GM19035 (cell line): ENCODE measurements around the gene DPH7.
A peak's percentile ranks its signal among the peaks of the same experiment; 100 is the strongest.
"Not testable (repeated sequence)": the region's sequence is repeated elsewhere in the genome, so short reads cannot be mapped to it uniquely, and the experiment has no call there.

Experiments used
- ATAC-seq: cut with Tn5 transposase; IDR thresholded peaks from one replicate; pipeline ENCODE4 v1.9.1; 2021; ENCODE audit not compliant: unreplicated experiment

DPH7 gene

DNA sequence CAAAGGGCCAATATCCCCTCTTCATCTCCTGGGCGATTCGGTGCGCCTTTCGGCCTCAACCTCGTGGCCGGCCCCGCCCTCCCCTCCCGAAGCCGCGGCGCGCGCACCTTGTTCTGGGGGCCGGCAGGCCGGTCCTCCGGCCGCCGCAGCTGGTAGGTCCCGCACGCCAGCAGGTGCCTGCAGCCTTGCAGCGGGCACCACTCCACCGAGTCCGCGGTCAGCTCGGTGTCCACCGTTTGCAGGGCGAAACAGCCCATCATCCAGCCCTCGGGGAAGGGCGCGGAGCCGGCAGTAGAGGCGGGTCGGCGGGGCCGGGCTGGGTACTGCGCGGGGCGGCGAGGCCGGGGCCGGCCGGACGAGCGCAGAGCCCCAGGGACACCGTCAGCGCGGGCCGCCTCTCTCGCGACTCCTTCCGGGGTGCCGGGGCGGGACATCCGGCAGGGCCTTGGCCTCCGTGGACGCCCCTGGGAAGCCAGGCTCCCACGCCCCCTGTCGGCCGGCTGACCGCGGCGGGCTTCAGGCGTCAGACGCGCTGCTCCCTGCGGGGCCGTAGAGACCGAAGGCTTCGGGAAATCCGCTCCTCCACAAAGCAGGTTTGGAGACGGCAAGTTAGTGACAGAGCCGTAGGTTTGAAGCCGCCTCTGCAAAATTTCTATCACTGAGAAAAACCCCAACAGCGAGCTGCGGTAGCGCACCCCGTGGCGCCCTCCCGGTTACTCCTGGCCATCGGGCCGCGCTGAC is at the start of gene DPH7:
Gene DPH7 (minus strand): TSS at position 408 of the 741 bp plus-strand sequence. CDS start 148 bp downstream, at position 260.
- ATAC-seq: peak; percentile 91

DNA sequence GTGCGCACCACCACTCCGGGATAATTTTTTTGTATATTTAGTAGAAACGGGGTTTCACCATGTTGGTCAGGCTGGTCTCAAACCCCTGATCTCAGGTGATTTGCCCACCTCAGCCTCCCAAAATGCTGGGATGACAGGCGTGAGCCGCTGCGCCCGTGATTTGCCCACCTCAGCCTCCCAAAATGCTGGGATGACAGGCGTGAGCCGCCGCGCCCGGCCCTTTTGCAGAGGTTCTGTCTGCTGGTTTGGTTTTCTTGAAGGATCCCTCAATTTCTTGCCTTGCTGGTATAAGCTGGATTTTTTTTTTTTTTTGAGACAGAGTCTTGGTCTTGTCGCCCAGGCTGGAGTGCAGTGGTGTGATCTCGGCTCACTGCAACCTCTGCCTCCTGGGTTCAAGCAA is 48.7 kb upstream of the DPH7 start:
- ATAC-seq: not testable (repeated sequence)

DNA sequence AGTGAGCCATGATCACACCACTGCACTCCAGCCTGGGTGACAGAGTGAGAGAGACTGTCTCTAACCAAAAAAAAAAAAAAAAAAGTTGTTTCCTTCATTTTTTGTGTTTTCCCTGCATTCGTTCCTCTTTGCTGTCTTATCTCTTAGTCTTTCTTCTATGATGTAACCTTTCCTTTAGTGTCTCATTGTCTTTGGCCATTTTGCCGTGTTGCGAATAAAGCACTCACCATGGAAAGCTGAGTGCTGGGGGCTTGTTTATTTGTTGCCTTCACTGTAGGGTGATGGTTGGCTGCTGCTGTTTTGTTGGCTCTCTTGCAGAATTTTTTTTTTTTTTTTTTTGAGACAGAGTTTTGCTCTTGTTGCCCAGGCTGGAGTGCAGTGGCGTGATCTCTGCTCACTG is 47.7 kb upstream of the DPH7 start:
- no peak for ATAC-seq

DNA sequence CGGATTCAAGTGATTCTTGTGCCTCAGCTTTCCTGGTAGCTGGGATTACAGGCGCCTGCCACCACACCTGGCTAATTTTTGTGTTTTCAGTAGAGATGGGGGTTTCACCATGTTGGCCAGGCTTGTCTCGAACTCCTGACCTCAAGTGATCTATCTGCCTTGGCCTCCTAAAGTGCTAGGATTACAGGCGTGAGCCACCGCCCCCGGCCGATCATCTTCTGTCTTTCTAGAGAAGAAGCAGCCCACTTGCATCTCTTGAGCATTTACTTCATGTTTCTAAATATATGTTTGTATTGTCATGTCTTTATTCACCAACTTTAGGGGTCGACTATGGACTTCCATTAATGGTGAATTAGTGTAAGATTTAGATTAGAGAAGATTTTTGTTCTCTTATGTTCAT is 43.5 kb upstream of the DPH7 start:
- ATAC-seq: not testable (repeated sequence)

DNA sequence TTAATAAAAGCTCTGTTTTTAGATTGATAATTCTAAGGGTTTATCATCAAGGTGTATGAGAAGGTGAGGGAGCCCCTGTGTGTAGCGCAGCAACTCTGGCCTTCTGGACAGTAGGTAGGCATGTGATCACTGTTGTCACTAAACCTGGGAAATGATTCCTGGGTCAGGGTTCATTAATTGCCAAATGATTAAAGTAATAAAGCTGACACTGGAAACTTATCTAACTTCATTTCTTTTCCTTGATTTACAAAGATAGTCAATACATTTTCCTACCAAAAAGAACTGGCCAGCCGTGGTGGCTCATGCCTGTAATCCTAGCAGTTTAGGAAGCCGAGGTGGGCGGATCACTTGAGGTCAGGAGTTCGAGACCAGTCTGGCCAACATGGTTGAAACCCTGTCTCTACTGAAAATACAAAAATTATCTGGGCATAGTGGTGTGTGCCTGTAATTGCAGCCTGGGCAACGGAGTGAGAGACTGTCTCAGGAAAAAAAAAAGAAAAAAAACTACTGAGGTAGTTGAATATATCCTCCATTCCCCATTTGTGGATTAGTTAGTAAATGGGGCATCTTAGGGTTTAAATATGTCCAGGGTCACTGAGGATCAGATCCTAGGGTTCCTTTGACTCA is 42.5 kb upstream of the DPH7 start:
- ATAC-seq: no peak

DNA sequence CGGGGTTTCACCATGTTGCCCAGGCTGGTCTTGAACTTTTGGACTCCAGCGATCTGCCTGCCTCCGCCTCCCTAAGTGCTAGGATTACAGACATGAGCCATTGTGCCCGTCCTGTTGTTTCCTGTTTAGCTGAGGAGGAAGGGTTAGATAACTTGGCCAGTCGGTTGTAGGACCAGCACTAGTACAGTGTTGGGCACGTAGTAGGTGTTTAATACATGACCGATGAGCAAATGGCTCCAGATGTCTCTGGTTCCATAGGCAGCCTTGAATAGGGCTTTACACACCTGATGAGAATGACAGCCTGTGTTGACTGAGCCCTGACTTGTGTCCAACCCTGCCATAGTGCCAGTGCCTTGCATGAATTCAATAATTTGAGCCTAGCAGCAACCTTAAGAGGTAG is 41.9 kb upstream of the DPH7 start:
- ATAC-seq: no peak

DNA sequence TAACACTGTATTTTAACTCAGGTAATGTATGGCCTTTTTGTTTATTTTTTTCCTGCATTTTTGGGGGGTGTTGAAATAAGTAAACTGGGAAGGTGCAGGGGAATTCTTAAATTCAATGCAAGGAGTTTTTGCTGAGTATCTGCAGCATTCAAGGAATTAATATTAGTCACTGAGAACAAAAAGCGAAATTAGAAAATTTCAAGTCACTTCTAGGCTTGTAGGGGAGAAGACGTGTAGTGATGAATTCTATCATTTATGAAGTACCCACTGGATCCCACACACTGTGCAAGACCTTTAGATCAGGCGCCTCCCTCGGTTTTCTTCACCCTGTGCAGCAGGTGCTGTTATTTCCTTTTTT is 41.3 kb upstream of the DPH7 start:
- ATAC-seq: no peak

DNA sequence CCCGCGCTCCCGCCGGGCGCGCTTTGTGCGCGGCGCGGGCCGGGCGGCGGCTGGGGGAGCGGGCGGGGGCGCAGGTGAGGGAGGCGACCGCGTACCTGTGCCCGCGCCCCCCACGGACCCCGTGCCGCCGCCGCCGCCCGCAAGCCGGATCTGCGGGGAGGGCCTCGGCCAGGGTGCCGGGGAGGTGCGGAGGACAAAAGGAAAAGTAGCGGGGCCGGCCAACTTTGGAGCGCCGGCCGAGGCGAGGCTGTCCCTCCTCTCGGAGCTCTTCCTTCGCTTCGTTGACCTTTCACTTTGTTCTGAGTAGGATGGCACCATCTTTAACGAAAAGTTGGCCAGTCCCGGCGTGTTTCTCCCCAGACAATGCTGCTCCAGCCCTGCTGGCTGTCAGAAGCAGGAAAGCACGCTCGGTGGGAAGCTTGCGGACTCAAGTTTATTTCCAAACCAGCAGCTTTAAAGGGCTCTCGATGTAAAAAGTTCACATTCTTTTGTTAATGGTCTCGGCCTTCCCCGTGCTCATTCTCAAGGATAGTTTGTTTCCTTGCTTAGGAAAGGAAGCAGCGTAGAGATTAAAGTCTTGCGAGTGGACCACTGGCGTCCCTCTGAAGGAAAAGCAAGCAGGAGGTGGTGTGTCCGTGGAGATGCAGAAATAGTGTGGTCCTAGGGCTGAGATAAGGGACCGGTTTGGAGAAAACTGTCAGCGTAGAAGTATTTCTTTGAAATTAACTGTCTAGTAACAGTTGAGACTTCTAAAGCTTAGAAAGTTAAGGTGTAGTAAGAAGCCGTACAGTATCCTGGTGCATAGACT is 40.7 kb upstream of the DPH7 start:
- peak; percentile 27 for ATAC-seq

DNA sequence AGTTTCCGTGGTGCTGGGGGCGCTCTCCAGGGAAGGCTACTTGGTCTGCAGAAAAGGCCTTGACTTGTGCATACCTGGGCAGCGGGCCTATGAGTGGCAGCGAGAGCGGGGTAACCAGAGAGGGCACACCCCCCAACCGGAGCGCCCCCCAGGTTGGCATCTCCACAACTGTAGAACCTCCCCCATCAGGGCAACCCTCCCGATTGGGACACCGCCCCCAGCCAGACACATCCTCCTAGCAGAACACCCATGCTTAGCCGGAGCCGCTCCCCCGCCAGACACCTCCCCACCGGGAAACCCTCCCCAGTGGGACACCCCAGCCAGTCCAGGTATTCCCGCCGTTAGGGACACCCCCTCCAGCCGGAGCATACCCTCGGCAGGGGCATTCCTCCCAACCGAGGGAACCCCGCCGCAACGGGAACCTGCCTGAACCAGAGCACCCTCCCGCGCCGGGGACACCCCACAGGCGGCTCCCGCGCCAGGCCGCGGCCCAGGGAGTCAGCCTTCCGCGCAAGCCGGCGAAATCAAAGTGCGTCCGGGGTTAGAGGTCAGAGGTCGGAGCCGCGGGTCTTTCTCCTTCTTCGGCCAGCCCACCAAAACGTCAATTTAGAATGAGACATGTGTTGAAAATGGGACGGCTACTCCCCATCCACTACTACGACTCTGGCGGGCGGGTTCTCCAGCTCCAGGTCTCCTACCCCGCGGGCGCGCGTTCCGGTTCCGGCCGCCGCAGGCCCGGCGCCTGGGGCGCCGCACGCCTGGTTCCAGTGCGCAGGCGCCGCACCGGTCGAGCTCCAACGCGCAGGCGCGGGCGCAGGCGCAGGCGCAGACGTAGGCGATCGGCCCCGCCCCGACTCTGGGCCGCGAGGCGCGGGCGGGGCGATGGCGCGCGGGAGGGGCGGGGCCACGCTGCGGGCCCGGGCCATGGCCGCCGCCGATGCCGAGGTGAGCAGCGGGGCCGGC is 39.7 kb upstream of the DPH7 start, which contains the start of gene EHMT1:
Gene EHMT1 (plus strand): TSS at position 901 of the 963 bp plus-strand sequence. CDS start 24 bp downstream, at position 925.
- ATAC-seq: peak; percentile 80

DNA sequence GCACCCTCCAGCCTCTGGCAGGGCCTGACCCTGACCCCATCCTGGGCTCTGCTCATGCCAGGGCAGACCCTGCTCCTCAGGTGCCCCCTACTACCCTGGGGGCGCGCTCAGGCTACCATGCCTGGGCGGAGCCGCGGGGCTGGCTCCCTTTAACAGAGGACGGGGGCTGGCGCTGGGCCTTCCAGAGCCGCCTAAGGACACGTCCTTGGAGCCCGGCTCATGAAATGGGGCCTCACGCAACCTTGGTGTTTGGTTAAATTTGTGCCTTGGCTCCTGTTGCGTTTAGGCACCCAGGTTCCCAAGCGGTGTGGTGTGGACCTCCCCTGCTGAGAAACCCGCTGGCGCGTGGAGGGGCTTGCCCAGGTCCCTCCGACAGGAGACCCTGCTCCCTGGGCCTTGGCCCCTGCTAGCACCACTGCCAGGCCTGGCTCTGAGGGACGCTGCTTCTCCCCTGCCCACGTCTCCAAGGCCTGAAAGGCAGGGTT is 36.7 kb upstream of the DPH7 start:
- ATAC-seq: no peak

DNA sequence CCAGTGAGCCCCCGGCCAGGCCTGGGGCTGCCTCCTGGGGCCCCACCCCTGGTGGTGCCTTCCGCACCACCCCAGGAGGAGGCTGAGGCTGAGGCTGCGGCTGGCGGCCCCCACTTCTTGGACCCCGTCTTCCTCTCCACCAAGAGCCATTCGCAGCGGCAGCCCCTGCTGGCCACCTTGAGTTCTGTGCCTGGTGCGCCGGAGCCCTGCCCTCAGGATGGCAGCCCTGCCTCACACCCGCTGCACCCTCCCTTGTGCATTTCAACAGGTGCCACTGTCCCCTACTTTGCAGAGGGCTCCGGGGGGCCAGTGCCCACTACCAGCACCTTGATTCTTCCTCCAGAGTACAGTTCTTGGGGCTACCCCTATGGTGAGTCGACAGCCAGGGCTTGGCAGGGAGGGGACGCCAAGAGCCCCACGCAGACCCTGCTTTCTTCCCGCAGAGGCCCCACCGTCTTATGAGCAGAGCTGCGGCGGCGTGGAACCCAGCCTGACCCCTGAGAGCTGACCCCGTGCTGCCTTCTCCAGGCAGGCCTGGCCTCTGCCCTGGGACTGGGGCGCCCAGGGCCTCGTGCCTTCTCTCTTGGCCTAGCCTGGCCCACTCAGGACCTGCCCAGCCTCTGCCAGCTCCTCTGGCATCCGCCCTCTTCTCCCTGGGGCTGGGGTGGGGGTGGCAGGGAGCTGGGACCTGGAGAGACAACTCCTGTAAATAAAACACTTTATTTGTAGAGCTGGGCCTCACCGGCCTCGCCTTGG is 36.1 kb upstream of the DPH7 start:
- ATAC-seq: no peak

DNA sequence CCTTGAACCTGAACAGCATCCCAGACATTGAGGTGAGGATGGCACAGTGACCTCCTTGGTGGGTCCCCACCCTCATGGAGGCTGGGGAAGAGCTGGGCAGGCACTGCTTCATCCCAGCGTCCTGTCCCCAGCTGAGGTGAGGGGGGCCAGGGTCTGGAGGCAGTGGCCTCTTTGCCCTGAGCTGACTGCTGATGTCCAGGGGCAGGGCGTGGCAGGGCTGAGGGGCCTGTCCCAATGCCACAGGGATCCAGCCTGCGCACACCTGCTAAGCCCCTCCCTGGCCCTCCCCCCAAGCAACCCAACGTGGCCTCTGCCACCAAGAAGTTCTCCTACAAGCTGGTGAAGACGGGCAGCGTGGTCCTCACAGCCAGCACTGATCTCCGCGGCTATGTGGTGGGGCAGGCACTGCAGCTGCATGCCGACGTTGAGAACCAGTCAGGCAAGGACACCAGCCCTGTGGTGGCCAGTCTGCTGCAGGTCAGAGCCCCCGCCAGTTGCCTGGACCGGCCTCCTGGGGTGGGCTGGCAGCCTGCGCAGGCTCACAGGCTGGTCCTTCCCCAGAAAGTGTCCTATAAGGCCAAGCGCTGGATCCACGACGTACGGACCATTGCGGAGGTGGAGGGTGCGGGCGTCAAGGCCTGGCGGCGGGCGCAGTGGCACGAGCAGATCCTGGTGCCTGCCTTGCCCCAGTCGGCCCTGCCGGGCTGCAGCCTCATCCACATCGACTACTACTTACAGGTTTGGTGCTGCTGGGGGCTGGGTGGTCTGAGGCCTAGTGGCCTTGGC is 35.2 kb upstream of the DPH7 start:
- no peak for ATAC-seq

DNA sequence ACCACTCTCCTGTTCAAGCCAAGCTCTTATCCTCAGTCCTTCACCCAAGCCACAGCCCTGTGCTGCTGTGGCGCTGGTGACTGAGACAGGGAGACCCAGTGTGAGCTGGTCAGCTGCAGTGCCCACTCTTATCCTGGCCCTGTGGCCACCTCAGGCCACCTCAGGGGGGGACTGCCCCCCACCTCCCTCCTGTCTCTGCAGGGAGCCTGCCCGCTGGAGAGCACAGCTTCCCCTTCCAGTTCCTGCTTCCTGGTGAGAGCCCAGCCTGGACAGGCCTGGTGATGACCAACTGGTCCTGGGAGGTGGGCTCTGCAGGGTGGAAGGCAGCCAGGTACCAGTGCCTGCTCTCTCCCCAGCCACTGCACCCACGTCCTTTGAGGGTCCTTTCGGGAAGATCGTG is 34.5 kb upstream of the DPH7 start:
- ATAC-seq: no peak

DNA sequence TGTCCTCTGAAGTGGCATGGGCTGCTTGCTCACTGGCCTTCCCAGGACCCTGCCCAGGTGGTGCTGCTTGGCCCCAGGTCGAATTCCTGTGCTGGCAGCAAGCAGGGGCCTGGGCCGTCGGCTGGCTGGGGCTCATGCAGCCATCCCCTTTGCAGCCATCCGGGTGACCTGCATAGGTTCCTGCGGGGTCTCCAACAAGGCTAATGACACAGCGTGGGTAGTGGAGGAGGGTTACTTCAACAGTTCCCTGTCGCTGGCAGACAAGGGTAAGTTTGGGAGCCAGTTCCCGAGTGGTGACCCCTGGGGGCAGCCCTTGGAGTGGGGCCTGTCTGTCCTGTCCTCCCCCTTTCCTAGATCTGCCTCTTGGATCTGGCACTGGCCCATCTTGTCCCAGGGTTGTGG is 34.0 kb upstream of the DPH7 start:
- no peak for ATAC-seq

DNA sequence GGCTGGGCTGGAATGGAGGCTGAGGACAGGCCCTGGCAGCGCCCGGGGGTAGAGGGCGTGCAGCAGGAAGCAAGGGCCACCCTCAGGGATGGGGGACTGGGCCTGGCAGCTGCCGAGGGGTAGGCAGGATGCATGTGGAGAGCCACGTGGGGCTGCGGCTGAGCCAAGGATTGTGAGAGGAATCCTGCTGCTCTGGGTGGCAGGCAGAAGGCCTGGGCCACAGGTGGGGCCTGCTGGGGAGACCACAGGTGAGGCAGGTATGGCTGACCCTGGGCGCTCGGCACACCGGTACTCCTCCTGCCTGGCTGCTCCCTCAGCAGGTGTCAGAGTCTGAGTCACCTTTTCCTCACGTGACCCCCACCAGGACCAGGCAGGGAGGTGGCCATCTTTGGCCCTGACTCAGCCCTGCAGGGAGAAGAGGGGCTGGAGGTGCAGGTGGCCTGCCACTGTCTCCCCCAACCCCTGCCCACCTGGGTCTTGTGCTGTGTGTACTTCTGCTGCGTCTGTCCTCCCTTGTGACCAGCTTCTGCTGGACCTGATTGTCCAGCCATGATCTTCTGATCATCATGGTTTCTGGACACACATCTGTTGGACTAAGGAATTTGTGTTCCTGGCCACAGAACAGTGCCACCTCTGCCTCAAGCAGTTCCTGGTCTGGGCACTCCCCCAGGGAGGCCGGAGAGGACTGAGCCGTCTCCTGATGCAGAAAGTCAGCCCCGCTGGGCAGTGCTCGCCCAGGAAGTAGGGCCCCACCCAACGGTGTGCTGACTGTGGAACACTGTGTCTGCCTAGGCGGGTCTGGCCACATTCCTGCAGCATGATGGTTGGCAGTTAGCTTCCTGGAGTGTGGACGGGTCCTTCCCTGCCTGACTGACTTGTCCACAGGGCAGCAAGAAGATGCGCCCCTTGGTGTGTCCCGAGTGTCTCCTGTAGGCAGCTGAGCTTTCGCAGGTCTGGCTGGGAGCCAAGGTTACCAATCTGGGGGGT is 33.2 kb upstream of the DPH7 start:
- ATAC-seq: no peak

DNA sequence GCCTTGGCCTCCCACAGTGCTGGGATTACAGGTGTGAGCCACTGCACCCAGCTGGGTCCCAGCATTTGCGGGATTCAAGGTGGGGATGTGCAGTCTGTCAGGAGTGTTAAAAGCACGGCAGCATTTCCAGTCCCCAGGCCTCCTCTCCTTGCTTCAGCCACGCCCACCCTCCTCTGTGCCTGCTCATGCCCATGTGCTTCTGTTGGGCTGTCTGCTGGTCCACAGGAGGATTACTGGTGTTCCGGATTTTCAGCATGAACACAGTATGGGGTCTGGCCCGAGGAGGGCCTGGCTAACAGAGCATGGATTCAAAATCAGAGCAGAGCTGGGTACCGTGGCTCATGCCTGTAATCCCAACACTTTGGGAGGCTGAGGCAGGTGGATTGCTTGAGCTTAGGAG is 32.2 kb upstream of the DPH7 start:
- ATAC-seq: no peak

DNA sequence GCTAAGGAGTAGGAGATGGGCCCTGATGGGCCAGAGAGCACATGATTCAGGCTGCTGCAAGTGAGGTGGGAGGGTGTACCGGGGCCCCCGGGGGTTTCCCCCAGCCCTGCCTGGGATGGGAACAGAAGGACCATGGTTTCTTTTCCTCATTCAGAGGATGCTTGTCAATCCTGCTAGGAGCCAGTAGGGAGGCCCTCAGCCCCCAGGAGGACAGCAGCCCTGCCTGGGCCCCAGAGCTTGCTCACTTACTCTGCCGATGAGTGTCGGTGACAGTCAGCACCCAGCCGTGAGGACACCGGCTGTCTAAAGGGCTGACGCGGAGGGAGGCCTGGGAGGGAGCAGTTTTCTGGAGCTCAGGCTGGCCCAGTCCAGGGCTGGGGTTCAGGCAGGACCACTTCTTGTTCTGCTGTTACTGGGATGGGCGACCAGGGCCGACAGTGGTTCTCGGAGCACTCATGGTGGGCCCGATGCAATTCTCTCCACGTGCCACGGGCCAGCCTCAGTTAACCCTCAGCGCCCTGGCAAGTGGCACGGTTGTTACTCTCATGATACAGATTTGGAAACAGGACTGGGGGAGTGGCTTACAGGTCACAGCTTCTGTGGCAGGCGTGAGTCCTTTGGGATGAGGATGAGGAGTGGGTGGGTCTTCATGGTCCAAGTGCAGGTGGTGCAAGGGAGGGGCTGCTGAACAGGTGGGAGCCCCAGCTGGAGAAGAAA is 28.6 kb upstream of the DPH7 start:
- ATAC-seq: no peak
